NCI-H187 (cell line): Measurements from ENCODE around the gene ADGRL1.
"Not testable (repeated sequence)": the region's sequence is repeated elsewhere in the genome, so short reads cannot be mapped to it uniquely, and the experiment has no call there.

Experiments
- DNase-seq, 2 experiments: peaks; one replicate each; lab custom pipeline; 2025; lab: John Stamatoyannopoulos, UW

The ADGRL1 gene

GRCh38 chr19:14189415-14189814, 16.6 kb downstream of the ADGRL1 start:
- DNase-seq: no peak

- not testable (repeated sequence) for DNase-seq
Measured at GRCh38 chr19:14188086-14188485, 17.9 kb downstream of the ADGRL1 start.

- DNase-seq: no peak
Measured at GRCh38 chr19:14187561-14187960, 18.4 kb downstream of the ADGRL1 start.

- DNase-seq: not testable (repeated sequence)
Measured at GRCh38 chr19:14186684-14187083, 19.3 kb downstream of the ADGRL1 start.

GRCh38 chr19:14185691-14186090, 20.3 kb downstream of the ADGRL1 start:
- not testable (repeated sequence) for DNase-seq

- DNase-seq: no peak
Measured at GRCh38 chr19:14185158-14185557, 20.8 kb downstream of the ADGRL1 start.

GRCh38 chr19:14183741-14184350, 22.1 kb downstream of the ADGRL1 start:
- DNase-seq: no peak

- no peak for DNase-seq
Measured at GRCh38 chr19:14182476-14182875, 23.5 kb downstream of the ADGRL1 start.

GRCh38 chr19:14181906-14182305, 24.1 kb downstream of the ADGRL1 start:
- no peak for DNase-seq

GRCh38 chr19:14181199-14181598, 24.8 kb downstream of the ADGRL1 start:
- DNase-seq: not testable (repeated sequence)

GRCh38 chr19:14177496-14178074, 28.4 kb downstream of the ADGRL1 start:
- no peak for DNase-seq

GRCh38 chr19:14175351-14175792, 30.6 kb downstream of the ADGRL1 start:
- DNase-seq: no peak

- DNase-seq: no peak
Measured at GRCh38 chr19:14174883-14175282, 31.1 kb downstream of the ADGRL1 start.

GRCh38 chr19:14168993-14169392, 37.0 kb downstream of the ADGRL1 start:
- no peak for DNase-seq

GRCh38 chr19:14168259-14168972, 37.6 kb downstream of the ADGRL1 start:
- no peak for DNase-seq

GRCh38 chr19:14167576-14168138, 38.3 kb downstream of the ADGRL1 start:
- DNase-seq: no peak

GRCh38 chr19:14166999-14167575, 38.9 kb downstream of the ADGRL1 start:
- DNase-seq: no peak

GRCh38 chr19:14165990-14166830, 39.8 kb downstream of the ADGRL1 start:
- no peak for DNase-seq

GRCh38 chr19:14164724-14165493, 41.1 kb downstream of the ADGRL1 start:
- DNase-seq: no peak

GRCh38 chr19:14164082-14164481, 41.9 kb downstream of the ADGRL1 start:
- DNase-seq: no peak

- DNase-seq: no peak
Measured at GRCh38 chr19:14162871-14163297, 43.1 kb downstream of the ADGRL1 start.
